GM18517 (cell line): Measurements from ENCODE around the gene LGR4.
"Not testable (repeated sequence)": the region's sequence is repeated elsewhere in the genome, so short reads cannot be mapped to it uniquely, and the experiment has no call there.

Experiments
- ATAC-seq: cut with Tn5 transposase; IDR thresholded peaks from one replicate; pipeline ENCODE4 v1.9.1; 2021; ENCODE audit warnings: mild to moderate bottlenecking, moderate library complexity; ENCODE audit not compliant: unreplicated experiment

The LGR4 gene, protein sequence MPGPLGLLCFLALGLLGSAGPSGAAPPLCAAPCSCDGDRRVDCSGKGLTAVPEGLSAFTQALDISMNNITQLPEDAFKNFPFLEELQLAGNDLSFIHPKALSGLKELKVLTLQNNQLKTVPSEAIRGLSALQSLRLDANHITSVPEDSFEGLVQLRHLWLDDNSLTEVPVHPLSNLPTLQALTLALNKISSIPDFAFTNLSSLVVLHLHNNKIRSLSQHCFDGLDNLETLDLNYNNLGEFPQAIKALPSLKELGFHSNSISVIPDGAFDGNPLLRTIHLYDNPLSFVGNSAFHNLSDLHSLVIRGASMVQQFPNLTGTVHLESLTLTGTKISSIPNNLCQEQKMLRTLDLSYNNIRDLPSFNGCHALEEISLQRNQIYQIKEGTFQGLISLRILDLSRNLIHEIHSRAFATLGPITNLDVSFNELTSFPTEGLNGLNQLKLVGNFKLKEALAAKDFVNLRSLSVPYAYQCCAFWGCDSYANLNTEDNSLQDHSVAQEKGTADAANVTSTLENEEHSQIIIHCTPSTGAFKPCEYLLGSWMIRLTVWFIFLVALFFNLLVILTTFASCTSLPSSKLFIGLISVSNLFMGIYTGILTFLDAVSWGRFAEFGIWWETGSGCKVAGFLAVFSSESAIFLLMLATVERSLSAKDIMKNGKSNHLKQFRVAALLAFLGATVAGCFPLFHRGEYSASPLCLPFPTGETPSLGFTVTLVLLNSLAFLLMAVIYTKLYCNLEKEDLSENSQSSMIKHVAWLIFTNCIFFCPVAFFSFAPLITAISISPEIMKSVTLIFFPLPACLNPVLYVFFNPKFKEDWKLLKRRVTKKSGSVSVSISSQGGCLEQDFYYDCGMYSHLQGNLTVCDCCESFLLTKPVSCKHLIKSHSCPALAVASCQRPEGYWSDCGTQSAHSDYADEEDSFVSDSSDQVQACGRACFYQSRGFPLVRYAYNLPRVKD

DNA sequence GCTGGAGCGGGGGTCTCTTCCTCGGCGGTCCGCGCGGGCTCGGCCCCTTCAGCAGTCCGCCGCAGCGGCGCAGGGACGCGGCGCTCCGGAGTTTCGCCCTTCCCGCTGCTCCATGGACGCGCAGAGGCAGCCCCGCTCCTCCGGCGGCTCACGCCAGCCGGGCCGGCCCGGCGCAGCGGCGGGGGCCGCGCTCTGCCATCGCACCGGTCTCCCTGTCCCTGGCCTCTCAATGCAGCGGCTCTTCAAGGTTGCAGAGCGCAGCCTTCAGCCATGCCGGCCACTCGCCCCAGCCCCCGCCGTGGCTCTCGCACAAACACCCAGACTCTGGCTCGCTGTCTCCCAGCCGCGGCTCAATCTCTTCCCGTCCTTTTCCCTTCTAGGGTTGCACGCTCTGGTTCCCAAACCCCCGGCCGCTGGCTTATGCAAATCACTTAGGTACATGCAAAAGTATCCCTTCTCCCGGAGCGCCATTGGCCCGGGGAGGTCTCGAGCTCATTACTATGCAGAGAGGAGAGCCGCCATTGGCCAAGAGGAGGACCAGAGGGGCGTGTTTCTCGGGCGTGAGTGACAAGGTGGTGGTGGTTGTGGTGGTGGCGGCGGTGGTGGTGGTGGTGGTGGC, at the start of gene LGR4:
TSS of gene LGR4 (minus strand) at position 393 of the 619 bp plus-strand sequence. CDS start 488 bp downstream, outside the sequence.
- peak; percentile 62 for ATAC-seq

DNA sequence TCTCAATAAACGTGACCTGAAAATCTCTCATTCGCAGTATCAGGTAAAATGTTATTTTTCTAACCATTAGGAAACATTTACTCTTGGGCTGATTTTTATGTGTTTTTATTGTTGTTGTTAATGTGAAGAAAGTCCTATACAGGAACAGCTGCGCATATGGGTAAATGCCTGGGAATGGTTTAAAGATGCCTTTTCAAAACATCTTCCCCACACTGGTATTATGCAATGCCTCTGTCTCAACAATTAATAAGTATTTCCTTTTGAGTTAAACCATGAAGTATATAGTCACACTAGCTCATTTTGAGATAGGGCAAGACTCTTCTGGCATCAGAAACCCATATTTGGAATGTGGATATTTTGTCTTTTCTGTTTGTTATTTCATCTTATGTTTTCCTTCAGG, 47.6 kb upstream of the LGR4 start:
- ATAC-seq, result no peak

- ATAC-seq, result no peak
Measured at GRCh38 chr11:27518518-27518917, 45.9 kb upstream of the LGR4 start.

DNA sequence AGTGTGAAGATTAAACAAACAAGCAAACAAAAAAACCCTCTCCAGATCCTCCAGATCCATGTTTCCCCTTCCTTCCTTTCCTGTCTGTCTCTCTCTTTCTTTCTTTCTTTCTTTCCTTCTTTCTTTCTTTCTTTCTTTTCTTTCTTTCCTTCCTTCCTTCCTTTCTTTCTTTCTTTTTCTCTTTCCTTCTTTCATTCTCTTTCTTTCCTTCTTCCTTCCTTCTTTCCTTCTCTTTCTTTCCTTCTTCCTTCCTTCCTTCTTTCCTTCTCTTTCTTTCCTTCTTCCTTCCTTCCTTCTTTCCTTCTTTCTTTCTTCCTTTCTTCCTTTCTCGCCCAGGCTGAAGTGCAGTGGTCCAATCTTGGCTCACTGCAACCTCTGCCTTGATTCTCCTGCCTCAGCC, 44.9 kb upstream of the LGR4 start:
- ATAC-seq, result not testable (repeated sequence)

- no peak for ATAC-seq
Measured at GRCh38 chr11:27514558-27514957, 42.0 kb upstream of the LGR4 start.

GRCh38 chr11:27514076-27514475, 41.5 kb upstream of the LGR4 start:
- no peak for ATAC-seq

DNA sequence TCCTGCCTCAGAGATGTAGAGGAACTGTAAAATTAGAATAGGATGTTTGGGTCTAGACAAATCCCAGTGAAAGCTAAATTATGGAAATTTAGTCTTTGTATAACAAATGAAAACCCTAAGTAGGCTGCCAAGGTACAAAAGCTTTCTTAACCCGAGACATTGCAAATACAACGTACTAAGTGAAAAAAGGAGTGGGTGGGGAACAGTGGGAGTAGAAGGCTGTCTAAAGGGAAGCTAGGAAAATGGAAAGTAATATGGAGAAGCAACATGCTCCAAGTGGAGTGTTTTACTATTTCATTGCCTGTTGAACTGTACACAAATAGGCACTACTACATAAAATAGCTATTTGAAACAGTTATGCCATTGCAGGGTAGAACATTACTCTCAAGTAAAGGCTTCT, 40.8 kb upstream of the LGR4 start:
- ATAC-seq, result no peak

DNA sequence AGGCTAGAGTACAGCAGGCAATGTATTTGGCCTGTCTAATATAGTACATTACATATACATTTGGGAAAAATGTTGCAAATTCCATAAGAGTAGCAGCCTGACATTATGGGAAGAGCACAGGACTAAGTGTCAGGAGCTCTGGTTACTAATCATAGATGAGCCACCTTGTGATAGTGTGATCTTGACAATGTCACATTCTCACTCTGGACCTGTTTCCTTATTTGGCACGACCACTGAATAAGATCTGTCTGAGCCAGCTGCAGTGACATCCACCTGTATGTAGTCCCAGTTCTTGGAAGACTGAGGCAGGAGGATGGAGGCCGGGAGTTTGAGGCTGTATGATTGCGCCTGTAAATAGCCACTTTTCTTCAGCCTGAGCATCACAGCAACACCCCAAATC, 39.6 kb upstream of the LGR4 start:
- no peak for ATAC-seq

GRCh38 chr11:27509908-27510307, 37.3 kb upstream of the LGR4 start:
- no peak for ATAC-seq

GRCh38 chr11:27507557-27508322, 35.1 kb upstream of the LGR4 start:
- ATAC-seq, result no peak

- peak; percentile 91 for ATAC-seq
Measured at GRCh38 chr11:27506200-27507182, 33.9 kb upstream of the LGR4 start, which contains the start of gene LIN7C. Gene LIN7C, minus strand, starts transcription at chr11:27506769. Its CDS starts 17 bp downstream, at chr11:27506752.

GRCh38 chr11:27505781-27506180, 33.2 kb upstream of the LGR4 start:
- ATAC-seq, result peak; percentile 1

GRCh38 chr11:27504205-27504604, 31.6 kb upstream of the LGR4 start:
- no peak for ATAC-seq

DNA sequence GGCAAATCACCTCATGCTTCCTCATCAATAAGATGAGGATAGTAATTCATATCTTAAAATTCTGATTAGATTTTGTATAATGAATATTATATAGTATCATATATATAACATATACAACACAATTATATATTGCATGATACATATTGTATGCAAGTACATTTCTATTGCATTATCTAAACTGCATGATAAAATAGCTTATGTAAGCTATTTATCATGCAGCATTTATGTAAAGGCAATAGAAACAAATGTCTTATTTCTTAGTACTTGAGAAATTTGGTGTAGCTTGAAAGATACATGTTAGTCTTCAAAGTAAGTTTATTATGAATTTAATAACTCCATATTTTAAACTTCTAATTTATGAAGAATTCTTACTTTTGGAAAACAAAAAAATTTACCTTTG, 28.5 kb upstream of the LGR4 start:
- no peak for ATAC-seq

DNA sequence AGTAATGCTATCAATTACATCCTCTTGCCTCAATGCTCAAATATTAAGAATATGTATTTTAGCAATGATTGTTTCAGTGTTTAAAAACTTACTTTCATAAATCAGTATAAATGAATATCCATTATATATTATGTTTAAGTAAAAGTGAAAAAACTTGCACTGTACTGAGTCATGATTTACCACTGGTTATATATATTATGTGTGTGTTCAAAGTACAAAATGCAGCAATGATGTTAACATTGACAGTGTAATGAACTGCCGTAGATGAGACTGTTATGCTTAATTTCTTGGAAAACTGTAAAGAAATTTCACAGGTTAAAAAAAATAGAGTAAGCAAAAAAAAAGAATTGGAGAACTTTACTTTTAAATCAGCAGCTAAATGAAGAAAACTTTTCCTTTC, 25.3 kb upstream of the LGR4 start:
- ATAC-seq, result no peak

DNA sequence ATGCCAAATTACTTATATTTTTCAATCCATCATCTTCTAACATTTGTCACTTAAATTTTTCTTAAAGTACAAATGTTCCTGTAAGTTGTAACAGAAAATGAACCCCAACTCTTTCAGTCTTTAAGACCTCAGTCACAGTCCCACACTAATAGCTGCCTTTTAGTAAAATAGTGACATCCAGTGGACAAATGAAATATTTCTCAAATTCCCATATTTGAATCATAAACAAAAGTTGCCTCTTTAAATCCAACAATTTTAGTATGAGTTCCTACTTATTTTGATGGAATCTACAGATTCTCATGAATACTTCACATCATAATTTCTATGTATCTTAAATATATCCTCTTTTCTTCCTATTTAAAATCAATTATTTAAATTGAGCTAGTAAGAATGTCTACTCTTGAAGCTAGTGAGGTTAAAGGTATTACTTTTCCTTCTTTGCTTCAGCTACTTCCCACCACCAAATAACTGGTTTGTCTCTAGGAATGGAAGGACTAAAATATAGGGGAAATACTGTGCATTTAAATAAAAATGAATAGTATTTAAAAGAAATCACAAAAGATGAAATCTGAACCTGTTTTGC, 24.8 kb upstream of the LGR4 start:
- ATAC-seq, result peak; percentile 81

DNA sequence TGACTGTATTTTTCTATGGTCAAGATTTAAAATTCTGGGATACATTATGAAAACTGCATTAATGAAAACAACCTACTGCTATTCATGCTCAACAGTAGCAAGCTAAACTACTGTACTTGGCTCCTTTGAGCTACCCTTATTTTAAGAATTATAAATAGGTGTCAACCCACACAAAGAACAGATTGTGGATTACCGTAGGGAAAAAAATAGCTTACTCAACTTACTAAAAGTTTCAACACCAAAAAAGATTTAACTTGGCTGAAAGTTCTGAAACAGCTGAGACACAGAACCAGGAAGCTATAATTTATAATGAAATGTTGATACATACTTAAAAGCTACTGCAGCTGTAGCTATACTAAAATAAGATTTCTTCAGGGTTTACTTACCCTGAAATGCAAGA, 23.9 kb upstream of the LGR4 start:
- ATAC-seq, result no peak

GRCh38 chr11:27495710-27496300, 23.2 kb upstream of the LGR4 start:
- no peak for ATAC-seq

- no peak for ATAC-seq
Measured at GRCh38 chr11:27489092-27489491, 16.5 kb upstream of the LGR4 start.
